RKO (cell line): ENCODE data around the gene ZNF236.
A peak's percentile ranks its signal among the peaks of the same experiment; 100 is the strongest.
"Not testable (repeated sequence)": the region's sequence is repeated elsewhere in the genome, so short reads cannot be mapped to it uniquely, and the experiment has no call there.

ENCODE experiments used
- DNase-seq: peaks from one replicate; pipeline ENCODE4 v3.0.0-alpha.2; 2016; ENCODE audit warnings: low spot score

Gene ZNF236

GRCh38 chr18:76911440-76911839 lies 89.1 kb downstream of the ZNF236 start:
- DNase-seq: no peak

GRCh38 chr18:76913583-76913982 lies 91.2 kb downstream of the ZNF236 start:
- DNase-seq: no peak

GRCh38 chr18:76914314-76914713 lies 92.0 kb downstream of the ZNF236 start:
- no peak for DNase-seq

DNA sequence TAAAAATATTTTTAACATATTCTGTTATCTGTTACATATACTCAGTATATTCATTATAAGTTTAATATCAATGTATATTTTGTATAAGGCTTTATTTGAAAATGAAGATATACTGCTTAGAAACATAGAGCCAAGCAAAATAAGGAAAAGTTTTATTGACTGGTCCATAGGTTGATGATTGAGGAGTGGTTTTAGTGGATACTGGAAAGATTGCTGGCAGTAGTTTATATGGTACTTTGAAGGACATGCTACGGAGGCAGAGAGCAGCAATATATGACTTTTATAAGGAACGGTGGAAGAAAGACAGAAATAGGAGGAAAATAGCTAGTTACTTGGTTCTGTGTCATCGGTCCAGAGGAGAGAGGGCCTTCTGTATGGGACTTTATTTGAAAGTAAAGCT lies 92.4 kb downstream of the ZNF236 start:
- DNase-seq: no peak

DNA sequence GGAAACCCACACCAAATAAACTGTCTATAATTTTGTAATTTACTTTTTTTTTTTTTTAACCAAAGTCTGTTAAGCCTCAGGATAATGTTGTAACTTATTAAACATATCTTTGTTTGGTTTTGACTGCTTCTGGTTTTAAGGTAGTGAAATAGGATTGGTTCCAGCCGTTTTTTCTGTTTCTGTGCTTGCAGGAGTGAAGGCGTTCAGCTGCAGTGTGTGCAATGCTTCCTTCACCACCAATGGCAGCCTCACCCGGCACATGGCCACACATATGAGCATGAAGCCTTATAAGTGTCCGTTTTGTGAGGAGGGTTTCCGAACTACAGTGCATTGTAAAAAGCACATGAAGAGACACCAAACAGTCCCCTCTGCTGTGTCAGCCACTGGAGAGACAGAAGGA lies 93.1 kb downstream of the ZNF236 start:
- no peak for DNase-seq

GRCh38 chr18:76920974-76921373 lies 98.6 kb downstream of the ZNF236 start:
- DNase-seq: no peak

GRCh38 chr18:76922107-76922506 lies 99.8 kb downstream of the ZNF236 start:
- peak; percentile 19 for DNase-seq

DNA sequence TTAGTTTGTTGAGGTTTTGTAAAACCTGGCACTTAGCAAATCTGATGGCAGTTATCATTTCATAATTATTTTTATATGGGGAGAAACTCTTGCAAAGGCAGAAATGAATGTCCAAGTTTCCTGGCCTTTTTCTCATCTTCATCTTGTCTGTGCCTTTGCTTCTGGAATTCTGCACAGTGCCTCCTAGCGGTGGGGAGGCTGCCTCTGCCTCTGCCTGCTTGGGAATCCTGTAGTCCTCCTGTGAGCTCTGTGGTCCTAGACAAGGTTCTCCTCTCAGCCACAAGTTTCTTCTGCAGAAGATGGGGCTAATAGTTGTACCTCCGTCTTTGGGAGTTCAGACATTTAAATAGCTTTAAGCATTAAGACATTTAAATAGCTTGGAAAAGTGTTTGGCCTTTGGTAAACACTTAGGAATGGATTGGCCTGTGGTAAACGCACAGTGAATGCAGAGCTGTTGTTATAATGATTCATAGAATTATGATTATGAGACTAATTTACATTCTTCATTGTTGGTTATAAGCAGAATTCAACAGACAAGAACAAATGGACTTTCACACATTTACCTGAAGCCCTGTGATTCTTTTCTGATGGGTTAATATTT lies 101.2 kb downstream of the ZNF236 start:
- DNase-seq: peak; percentile 57

DNA sequence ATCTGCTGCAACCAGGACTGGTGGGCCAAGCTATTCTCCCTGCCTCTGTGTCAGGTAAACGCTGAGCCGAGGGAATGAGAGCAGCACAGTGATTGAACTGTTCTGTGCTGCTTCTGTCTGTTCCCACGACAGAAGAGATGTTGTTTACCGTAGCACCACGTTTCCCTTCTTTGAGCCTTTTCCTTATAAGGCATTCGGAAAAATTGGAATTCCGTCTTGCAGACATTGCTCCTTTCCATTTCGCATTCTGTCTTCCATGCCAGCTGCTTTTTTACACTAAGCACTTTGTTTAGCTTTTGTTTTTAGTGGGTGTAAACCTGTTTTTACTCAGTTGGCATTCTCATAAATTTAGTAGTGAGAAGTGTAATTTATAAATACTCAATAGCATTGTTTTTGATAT lies 103.1 kb downstream of the ZNF236 start:
- DNase-seq: no peak

GRCh38 chr18:76927223-76927725 lies 104.9 kb downstream of the ZNF236 start:
- no peak for DNase-seq

GRCh38 chr18:76928179-76928868 lies 106.0 kb downstream of the ZNF236 start:
- no peak for DNase-seq

- no peak for DNase-seq
These were observed 108.8 kb downstream of the ZNF236 start for GRCh38 chr18:76931171-76931570.

DNA sequence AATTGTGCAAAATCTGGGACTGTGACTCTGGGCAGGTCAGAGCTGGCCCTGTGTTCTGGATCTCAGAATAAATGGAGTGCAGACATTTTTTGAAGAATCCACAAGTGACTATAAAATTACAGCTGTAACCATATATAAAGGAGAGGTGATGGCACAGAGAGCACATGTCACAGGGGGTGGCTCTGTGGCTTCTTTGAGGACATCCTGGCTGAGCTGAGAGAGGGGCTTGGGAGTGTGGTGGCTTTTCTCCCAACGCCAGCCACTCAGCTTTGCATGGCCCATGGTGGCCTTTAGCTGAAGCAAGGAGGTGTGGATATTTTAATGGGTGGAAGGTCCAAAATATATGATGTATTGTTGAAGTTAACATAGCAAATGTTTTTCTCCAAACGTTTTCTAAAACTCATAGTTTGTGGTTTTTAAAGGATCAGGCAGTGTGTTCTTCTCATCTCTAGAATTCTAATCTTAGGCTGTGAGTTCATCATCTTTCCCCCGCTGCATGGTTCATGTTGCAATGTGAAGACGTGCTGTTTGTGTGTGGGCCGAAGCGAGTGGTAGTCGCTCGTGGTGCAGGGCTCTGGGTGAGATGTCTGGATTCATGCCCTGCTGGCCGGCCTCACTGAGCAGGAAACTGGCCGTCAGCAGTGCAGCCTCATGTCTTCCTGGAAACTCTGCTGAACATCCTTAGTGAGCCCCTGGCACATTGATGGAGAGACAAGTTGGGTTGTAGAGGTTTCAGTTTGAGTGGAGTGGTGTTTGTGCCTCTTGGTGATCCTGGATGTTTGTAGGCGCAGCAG lies 109.9 kb downstream of the ZNF236 start:
- DNase-seq: no peak

DNA sequence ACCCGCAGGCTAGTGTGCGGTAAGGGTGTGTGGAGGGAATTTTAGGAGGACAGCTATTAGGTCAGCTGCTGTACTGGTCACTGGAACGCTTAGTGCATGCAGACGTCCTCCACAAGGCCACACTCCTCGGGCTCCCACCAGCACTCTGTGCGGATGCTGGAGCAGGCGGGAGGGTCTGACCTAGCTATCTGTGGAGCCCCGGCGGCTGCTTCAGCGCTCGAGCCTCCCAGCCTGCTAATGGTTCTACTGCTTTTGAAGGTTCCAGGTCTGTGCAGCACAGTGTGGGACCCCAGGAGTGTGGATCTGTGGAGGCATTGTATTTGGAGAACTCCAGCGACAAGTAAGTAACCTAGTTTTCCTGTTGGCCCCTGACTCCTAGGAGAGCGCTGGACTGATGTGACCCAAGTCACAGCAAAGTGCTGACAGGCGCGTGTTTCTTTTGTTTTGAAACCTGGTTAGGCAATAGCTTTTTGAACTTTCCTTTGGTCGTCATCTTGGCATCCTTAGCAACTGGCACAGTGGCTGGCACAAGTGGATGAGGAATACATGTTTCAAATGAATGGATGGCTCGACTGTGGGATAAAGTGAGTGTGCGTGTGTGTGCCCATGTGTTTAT lies 113.5 kb downstream of the ZNF236 start:
- no peak for DNase-seq

DNA sequence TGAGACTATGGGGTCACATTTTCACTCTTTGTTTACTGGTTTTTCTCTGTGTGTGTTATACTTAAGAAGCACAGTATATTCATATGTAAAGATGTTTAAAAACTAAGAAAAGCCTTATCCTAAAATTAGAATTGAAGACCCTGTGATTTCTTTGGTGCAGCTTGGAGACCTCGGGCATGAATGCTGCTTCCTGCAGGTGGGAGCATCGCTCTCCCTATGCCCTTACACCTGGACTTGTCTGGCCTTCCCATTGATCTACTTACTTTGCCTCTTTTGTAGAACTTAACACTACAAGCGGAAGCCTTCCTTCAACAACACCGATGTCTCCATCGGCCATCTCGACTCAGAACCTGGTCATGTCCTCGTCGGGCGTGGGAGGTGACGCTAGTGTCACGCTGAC lies 114.5 kb downstream of the ZNF236 start:
- no peak for DNase-seq

GRCh38 chr18:76937597-76937996 lies 115.2 kb downstream of the ZNF236 start:
- DNase-seq: peak; percentile 15

GRCh38 chr18:76938619-76939018 lies 116.3 kb downstream of the ZNF236 start:
- DNase-seq: no peak

- no peak for DNase-seq
These were observed 118.9 kb downstream of the ZNF236 start for GRCh38 chr18:76941284-76941683.

DNA sequence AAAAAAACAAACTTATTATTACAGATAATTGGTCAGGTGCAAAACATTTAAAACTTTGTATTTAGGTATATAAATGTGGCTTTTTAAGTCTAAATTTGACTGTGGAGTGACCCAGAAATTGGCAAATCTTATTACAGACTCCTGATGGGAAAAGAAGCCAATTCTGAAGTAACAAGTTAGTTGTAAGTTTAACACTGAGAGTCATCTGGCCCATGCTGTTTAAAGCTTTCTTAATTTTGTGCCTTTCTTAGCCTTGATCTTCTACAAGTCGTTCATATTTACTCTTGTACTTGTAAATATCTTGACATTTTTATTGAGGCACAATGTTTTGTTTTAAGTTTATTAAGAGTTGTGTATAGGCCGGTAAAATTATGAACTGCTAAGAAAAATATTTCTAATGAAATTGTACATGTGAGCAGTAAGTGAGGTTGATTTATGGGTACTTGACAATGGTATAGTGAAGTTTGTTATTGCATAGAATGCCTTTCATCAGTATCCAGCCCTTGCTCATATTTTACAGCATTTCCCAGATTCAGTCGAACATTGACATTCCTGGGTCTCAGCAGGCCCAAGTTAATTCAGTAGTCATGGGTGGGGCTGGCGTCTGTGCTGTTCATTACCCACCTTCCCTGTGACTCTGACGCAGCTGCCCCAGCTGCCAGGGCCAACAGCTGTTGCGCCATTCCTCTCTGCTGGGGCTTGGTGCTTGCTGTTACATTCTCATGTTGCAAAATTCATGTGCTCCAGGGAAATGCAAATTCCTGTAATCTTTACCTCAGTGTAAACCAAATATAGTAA lies 121.4 kb downstream of the ZNF236 start:
- no peak for DNase-seq

GRCh38 chr18:76944346-76944745 lies 122.0 kb downstream of the ZNF236 start:
- DNase-seq: not testable (repeated sequence)

DNA sequence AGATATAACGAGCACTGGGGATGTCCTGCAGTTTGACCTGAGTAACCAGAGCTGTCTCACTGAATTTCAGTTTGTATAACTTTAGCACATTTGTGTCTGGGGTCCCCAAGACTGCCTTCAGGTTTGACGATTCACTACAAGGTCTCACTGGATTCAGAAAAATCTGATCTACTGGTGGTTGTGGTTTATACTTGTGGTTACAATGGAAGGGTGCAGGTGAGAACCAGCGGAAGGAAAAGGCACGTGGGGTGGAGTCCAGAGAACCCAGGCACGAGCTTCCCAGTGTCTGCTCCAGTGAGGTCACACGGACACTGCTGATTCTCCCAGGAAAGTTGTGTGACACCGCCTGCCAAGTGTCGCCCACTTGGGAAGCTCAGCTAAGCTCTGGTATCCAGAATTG lies 126.0 kb downstream of the ZNF236 start:
- DNase-seq: no peak
